GM18867 (cell line): Measurements from ENCODE around the gene MRTFA.
"Not testable (repeated sequence)": the region's sequence is repeated elsewhere in the genome, so short reads cannot be mapped to it uniquely, and the experiment has no call there.

Experiments used
- ATAC-seq: cut with Tn5 transposase; IDR thresholded peaks from one replicate; pipeline ENCODE4 v1.9.1; 2021; ENCODE audit warnings: mild to moderate bottlenecking, moderate library complexity; ENCODE audit not compliant: unreplicated experiment

MRTFA gene

GRCh38 chr22:40660730-40661129 is 24.2 kb upstream of the MRTFA start:
- no peak for ATAC-seq

GRCh38 chr22:40659166-40659565 is 22.6 kb upstream of the MRTFA start:
- ATAC-seq: no peak

GRCh38 chr22:40656651-40657050 is 20.1 kb upstream of the MRTFA start:
- not testable (repeated sequence) for ATAC-seq

- ATAC-seq: not testable (repeated sequence)
Observed at GRCh38 chr22:40655941-40656340, 19.4 kb upstream of the MRTFA start.

DNA sequence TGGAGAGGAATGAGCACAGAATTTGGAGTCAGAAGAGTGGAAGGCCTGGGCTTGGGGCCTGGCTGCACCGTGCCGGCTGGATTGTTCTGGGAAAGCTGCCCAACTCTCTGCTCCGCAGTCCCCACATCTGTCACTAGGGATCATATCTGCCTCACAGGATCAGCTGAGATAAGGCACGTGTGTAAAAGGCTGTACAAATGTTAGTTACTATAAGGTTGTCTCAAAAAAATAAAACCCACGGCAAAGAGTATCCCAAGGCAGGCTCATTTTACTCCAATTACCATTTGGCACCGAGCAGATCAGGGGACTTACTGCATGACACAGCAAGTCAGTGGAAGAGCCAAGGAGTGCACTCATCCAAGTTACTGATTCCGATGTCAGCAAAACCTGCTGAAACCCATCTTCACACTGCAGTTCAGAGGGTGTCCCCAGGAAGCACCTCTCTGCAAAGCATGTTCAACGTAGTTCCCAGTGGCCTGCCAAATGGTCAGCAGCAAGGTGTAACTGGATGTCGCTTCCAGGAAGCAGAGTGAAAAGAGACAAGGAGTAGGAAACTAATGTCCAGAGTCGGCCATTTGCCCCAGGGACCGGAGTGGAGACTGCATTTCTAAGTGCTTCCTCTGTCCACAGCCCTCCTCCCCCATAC is 18.1 kb upstream of the MRTFA start:
- no peak for ATAC-seq

- ATAC-seq: no peak
Observed at GRCh38 chr22:40653361-40653760, 16.8 kb upstream of the MRTFA start.

DNA sequence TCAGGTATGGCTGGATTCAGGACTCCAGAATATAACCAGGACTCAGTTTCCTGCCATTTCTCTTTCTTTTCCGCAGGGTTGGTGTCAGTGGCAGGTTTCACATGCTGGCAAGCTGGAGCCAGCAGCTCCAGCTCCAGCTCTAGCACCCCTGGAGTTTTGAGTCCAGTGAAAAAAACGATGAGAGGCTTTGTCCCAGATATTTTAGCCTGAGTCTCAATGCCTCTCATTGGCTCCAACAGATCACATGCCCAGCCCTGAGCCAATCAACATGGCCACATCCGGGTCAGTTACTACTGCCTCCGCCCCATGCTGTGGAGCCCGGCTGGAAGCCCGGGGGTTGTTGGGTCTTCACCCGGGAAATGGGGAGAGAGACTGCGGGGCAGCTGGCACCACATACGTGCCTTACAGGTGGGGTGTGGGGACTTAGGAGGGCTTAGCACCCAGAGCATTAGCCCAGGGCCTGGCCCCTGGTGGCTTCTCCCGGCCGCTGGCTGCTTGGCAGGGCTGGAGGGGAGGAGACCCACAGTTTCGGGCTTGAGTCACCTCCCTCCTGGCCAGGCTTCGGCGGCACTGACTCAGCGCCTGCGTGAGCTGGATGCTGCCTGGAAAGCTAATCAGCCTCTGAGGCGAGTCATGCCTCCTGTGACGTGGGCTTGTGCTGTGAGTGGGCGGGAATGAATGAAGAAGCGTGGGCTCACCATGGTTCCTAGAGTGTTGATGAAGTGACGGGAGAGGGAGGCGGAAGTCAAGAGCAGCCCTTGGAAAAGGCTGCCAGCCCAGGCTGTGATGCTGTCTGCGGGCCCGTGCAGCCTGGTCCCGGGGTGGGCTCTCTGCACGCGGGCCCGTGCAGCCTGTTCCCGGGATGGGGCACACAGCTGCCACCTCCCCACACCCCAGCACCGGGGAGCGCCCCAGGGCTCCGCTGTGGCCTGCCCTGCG is 15.3 kb upstream of the MRTFA start:
- peak; percentile 88 for ATAC-seq

GRCh38 chr22:40651057-40651456 is 14.5 kb upstream of the MRTFA start:
- no peak for ATAC-seq

- ATAC-seq: no peak
Observed at GRCh38 chr22:40648386-40648785, 11.9 kb upstream of the MRTFA start.

DNA sequence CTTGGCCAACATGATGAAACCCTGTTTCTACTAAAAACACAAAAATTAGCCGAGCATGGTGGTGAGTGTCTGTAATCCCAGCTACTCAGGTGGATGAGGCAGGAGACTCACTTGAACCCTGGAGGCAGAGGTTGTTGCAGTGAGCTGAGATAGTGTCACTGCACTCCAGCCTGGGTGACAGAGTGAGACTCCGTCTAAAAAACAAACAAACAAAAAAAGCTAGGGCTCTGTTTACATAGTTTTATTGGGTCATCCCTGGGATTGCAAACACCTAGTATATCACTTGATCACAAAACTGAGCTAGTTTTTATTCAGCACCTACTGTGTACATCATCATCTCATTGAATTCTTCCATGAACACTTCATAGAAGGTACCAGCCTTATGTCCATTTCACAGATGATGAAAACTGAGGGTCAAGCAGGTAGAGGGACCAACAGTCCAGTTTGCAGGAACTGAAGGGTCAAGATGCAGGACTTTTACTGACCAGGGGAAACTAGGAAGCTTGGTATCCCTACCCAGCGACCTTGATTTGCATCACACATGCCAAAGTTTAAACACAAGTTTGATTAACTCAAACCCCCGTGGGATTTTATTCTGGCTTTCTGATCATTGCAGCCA is 9.2 kb upstream of the MRTFA start:
- ATAC-seq: no peak

GRCh38 chr22:40642316-40642715 is 5.8 kb upstream of the MRTFA start:
- no peak for ATAC-seq

DNA sequence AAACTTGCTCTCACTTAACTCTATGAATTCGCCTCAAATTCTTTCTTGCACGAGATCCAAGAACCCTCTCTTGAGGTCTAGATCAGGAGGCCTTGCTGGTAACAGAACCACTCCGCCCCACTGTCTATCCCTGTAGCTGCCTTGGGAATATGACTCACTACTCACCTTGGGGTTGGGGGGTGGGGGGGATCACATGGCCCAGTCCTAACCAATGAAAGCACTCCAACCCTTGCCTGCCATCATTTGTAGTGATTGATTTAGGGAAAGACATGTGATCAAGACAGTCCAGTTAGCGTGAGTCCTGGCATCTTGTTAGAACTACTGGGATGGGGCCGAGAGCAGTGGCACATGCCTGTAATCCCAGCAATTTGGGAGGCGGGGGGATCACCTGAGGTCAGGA is 4.8 kb upstream of the MRTFA start:
- ATAC-seq: no peak

DNA sequence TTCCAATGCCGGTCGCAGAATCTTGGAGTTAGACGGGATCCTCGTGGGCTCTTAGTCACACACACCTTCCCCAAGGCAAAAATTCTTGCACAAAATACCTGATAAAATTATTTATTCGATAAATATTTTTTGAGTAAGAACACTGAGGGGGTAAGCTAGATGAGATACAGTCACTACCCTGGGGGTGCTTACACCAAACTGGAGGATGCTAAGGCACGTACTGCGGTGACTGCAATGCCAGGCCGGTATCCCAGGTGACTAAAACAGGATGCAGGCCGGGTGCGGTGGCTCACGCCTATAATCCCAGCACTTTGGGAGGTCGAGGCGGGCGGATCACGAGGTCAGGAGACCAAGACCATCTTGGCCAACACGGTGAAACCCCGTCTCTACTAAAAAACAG is 1.7 kb upstream of the MRTFA start:
- ATAC-seq: no peak

GRCh38 chr22:40637183-40638150 is 948 bp upstream of the MRTFA start:
- peak; percentile 5 for ATAC-seq

DNA sequence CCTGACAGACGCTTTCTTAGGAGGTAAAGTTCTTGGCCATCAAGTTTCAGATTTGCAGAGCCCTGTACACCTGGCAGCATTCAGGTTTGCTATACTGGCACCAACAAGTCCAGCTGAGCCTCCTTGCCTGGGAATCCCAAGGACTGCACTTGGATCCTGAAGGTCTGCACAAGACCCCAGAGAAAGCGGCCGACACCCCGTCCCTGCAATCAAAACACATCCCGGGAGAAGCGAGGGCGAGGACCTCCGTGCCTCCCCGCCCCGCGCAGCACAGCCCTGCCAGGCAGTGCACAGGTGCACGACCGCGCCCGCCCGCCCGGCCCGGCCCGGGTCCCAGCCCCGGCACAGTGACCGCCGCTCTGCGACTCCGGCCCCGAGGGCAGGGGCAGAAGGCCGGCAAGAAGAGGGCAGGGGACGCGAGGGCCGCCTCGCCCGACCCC is 559 bp downstream of the MRTFA start:
- peak; percentile 15 for ATAC-seq

DNA sequence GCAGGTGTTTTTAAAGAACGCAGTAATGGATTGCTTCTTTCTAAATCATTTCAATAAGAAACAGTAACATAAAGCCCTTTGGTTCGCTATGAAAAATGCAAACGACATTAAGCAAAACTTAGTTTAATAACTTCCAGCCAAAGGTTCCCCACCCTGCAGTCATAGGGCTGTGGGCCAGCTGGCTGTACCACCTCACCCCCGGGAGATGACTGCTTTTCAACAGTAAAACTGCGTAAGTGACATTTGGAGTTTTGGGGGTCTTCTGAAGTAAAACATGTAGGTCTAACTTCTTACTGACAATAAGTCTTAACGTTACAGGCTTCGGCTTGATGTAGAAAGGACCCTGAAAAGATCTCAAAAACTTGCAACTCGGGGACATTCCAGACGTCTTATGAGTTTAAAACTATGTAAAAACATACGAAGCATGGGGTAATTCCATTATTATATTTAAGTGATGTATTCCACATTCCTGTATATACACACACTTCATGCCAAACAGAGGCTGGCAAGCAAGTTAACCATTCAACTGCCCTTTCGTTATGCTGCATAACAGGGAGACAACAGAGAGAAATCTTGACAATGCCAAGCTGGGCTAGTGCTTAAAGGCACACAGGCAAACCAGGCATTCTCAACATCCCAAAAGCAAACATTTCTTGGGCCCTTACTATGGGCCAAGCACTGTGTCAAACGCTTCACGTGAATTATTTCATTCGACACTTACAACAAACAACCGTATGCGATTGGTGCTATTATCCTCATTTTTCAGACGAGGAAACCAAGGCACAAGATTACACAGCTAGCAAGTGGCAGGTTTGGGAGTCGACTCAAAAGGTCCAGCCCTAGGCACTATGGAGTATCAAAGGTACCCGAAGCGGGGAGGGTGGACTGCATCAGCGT is 1.2 kb downstream of the MRTFA start:
- no peak for ATAC-seq

DNA sequence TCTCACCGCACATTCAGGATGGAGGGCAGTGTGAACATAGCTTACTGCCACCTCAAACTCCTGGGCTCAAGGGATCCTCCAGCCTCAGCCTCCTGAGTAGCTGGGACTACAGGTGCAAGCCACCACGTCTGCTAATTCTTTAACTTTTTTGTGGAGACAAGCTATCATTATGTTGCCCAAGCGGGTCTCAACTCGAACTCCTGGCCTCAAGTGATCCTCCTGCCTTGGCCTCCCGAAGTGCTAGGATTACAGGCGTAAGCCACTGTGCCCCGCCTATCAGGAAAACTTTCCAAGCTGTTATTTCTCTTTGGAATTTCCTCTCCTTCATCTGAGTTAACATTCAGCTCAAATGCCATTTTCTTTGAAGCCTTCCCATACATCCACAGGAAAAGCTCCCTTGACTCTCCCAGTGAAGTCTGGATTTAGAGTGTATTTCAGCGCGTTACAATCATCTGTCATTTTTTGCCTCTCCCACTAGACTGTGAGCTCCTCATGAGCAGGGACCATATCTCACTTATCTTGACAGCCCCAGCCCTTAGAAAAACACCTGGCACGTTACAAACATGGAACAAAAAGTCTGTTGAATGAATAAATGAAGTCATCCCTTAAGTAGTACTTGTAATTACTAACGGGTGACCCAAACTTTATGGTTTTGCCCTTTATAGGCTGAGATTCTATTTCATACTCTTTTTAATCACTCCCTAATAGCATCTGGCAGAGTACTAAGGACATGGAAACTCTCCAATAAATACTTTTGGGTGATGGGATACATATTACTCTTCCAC is 2.2 kb downstream of the MRTFA start:
- ATAC-seq: no peak

DNA sequence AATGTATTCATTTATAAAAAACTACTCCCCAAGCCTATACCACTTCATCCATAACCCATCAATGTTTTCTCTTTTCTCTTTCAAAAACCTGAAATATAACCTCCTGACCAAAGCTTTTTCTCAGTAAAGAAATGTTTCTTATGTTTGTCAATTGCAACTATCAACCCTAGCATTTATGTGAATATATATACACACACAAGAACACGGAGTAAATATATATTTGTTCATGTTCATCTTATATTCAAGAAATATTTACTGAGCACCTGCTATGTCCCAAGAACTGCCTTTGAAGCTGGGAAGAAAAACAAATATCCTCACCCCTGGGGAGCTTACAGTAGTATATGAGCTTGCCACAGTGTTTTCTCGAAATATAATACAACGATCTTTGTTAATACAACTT is 3.5 kb downstream of the MRTFA start:
- no peak for ATAC-seq

GRCh38 chr22:40631925-40632324 is 4.6 kb downstream of the MRTFA start:
- ATAC-seq: no peak
